Measurements from ENCODE around the gene WDPCP. TPM values are rescaled to one million over a fixed set of nuclear protein-coding genes. Genes with fewer than 3 reads are reported as not detected.

Gene WDPCP
- polyA plus RNA-seq, 1 donor from 2014 or later = 8.9 TPM

- H3F3A ChIP-seq (ENCODE audit: insufficient read depth, low read length, poor library complexity, severe bottlenecking) = no peaks in the 10 kb centered on the region
- H4K20me1 ChIP-seq (ENCODE audit: insufficient read depth) = no peaks in the 10 kb centered on the region
- no peaks in the 10 kb centered on the region for H3K27me3 ChIP-seq (ENCODE audit: insufficient read depth, low read depth, low read length)
- H3K9me3 ChIP-seq (ENCODE audit: low read length) = peaks cover 7% of the 10 kb centered on the region
- H3K4me3 ChIP-seq (ENCODE audit: low read length) = no peak overlapping the region
- no peak overlapping the region for H2AFZ ChIP-seq (ENCODE audit: low read depth, low read length)
- H3K4me2 ChIP-seq (ENCODE audit: low read length) = no peak overlapping the region
- no peaks in the 10 kb centered on the region for H3K79me2 ChIP-seq (replicated peaks; ENCODE audit: insufficient read depth, low read length)
- H3K27ac ChIP-seq (ENCODE audit: low read length) = no peak overlapping the region
- no peaks in the 10 kb centered on the region for H3K36me3 ChIP-seq (ENCODE audit: insufficient read depth, low read length)
- no peak overlapping the region for H3K9ac ChIP-seq (ENCODE audit: low read length)
- H3K9me2 ChIP-seq (ENCODE audit: insufficient read depth, low read length) = no peaks in the 10 kb centered on the region
- no peak for TF ChIP-seq EZH2 (IDR thresholded peaks at IDR 0.05; ENCODE audit: borderline replicate concordance, insufficient read depth, low read length, poor library complexity, severe bottlenecking)
- TF ChIP-seq MXI1 (conservative IDR thresholded peaks at IDR 0.05; ENCODE audit: poor library complexity, severe bottlenecking) = no peak
- no peak for TF ChIP-seq REST (IDR thresholded peaks at IDR 0.05; ENCODE audit: borderline replicate concordance)
- TF ChIP-seq CTCF (IDR thresholded peaks at IDR 0.05; ENCODE audit: poor library complexity, severe bottlenecking) = no peak
- no peak for TF ChIP-seq TAF1 (IDR thresholded peaks at IDR 0.05; ENCODE audit: low read depth)
- TF ChIP-seq SMC3 (conservative IDR thresholded peaks at IDR 0.05; ENCODE audit: poor library complexity) = no peak
- TF ChIP-seq EP300 (conservative IDR thresholded peaks at IDR 0.05; ENCODE audit: poor library complexity, severe bottlenecking) = no peak
- TF ChIP-seq POLR2AphosphoS5 (IDR thresholded peaks at IDR 0.05) = no peak
- TF ChIP-seq RAD21 (conservative IDR thresholded peaks at IDR 0.05) = no peak
These were observed 486.3 kb downstream of the WDPCP start for GRCh38 chr2:63101954-63102353.

- no peak for TF ChIP-seq POLR2AphosphoS5 (IDR thresholded peaks at IDR 0.05)
- TF ChIP-seq EP300 (conservative IDR thresholded peaks at IDR 0.05; ENCODE audit: poor library complexity, severe bottlenecking) = no peak
- TF ChIP-seq REST (IDR thresholded peaks at IDR 0.05; ENCODE audit: borderline replicate concordance) = no peak
- no peak for TF ChIP-seq MXI1 (conservative IDR thresholded peaks at IDR 0.05; ENCODE audit: poor library complexity, severe bottlenecking)
- TF ChIP-seq TAF1 (IDR thresholded peaks at IDR 0.05; ENCODE audit: low read depth) = no peak
- TF ChIP-seq CTCF (IDR thresholded peaks at IDR 0.05; ENCODE audit: poor library complexity, severe bottlenecking) = no peak
- no peak for TF ChIP-seq EZH2 (IDR thresholded peaks at IDR 0.05; ENCODE audit: borderline replicate concordance, insufficient read depth, low read length, poor library complexity, severe bottlenecking)
- no peak for TF ChIP-seq RAD21 (conservative IDR thresholded peaks at IDR 0.05)
- TF ChIP-seq SMC3 (conservative IDR thresholded peaks at IDR 0.05; ENCODE audit: poor library complexity) = no peak
- H3K9me3 ChIP-seq (ENCODE audit: low read length) = no peaks in the 10 kb centered on the region
- H3K9ac ChIP-seq (ENCODE audit: low read length) = no peak overlapping the region
- H3K4me3 ChIP-seq (ENCODE audit: low read length) = no peak overlapping the region
- H2AFZ ChIP-seq (ENCODE audit: low read depth, low read length) = no peak overlapping the region
- H4K20me1 ChIP-seq (ENCODE audit: insufficient read depth) = no peaks in the 10 kb centered on the region
- no peaks in the 10 kb centered on the region for H3F3A ChIP-seq (ENCODE audit: insufficient read depth, low read length, poor library complexity, severe bottlenecking)
- no peaks in the 10 kb centered on the region for H3K79me2 ChIP-seq (replicated peaks; ENCODE audit: insufficient read depth, low read length)
- H3K36me3 ChIP-seq (ENCODE audit: insufficient read depth, low read length) = no peaks in the 10 kb centered on the region
- H3K27me3 ChIP-seq (ENCODE audit: insufficient read depth, low read depth, low read length) = no peaks in the 10 kb centered on the region
- H3K4me2 ChIP-seq (ENCODE audit: low read length) = no peak overlapping the region
- no peak overlapping the region for H3K27ac ChIP-seq (ENCODE audit: low read length)
- H3K9me2 ChIP-seq (ENCODE audit: insufficient read depth, low read length) = no peaks in the 10 kb centered on the region
These were observed 489.2 kb downstream of the WDPCP start for GRCh38 chr2:63099032-63099431.

Data from neural cell (in vitro differentiated cells).